ENCODE data around the gene BTBD6.
"Not testable (repeated sequence)": the region's sequence is repeated elsewhere in the genome, so short reads cannot be mapped to it uniquely, and the experiment has no call there.

BTBD6 gene

GRCh38 chr14:105274637-105275036, 26.3 kb downstream of the BTBD6 start:
- DNase-seq = no peak

DNA sequence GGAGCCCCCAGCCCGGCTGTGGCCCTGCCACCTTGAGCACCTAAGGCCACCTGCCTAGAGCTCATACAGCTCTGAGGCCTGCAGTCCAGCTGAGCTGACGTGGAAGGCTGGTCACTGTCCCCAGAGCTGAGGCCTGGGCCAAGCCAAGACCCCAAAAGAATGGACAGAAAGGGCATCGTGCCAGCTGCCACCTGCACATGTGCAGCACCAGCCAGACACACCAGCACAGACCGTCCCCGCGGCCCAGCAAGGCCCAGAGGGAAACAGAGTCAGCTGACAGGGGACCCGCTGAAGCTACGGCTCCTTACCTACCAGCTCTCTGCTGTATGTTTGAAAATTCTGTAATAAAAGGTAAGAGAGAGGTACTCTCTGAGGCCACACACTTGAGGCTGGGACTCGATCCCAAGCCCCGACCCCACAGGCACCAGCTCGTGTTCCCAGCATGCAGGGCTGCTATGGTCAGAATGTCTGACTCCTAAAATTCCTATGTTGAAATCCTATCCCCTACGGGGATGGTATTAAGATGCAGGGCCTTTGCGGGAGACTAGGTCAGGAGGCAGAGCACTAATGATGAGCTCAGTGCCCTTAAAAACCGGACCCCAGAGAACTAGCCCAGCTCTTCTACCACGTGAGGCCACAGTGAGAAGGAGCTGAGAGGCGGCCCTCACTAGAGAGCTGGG, 27.1 kb downstream of the BTBD6 start:
- no peak for DNase-seq

- DNase-seq = not testable (repeated sequence)
Observed at GRCh38 chr14:105277448-105277847, 29.1 kb downstream of the BTBD6 start.

DNA sequence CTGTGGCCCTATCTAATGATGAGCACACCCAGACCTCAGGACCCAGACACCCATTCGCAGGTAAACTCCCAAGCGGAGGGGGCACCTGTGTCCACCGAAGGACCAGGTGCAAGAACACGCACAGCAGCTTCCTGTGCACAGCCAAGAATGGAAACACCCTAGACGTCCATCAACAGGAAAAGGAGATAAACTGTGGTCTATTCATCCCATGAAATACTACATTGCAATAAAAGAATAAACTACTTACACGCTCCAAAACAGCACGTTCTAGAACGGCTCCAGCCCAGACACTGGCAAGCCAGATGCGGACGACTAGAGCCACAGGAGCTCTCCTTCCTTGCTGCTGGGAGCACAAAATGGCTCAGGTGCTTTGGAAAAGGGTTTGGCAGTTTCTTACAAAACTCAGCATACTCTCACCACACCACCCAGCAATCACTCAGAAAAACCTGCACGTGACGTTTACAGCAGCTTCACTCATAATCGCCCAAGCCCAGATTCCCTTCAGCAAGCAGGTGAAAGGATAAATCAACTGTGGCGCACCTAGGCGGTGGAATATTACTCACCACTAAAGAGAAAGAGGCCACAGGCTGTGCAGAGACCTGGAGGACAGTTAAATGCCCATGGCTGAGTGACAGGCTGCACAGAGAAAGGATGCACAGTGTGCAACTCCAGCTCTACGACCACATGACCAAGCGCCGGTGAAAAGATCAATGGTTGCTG, 31.5 kb downstream of the BTBD6 start:
- no peak for DNase-seq

- DNase-seq = no peak
Observed at GRCh38 chr14:105280525-105280924, 32.2 kb downstream of the BTBD6 start.

DNA sequence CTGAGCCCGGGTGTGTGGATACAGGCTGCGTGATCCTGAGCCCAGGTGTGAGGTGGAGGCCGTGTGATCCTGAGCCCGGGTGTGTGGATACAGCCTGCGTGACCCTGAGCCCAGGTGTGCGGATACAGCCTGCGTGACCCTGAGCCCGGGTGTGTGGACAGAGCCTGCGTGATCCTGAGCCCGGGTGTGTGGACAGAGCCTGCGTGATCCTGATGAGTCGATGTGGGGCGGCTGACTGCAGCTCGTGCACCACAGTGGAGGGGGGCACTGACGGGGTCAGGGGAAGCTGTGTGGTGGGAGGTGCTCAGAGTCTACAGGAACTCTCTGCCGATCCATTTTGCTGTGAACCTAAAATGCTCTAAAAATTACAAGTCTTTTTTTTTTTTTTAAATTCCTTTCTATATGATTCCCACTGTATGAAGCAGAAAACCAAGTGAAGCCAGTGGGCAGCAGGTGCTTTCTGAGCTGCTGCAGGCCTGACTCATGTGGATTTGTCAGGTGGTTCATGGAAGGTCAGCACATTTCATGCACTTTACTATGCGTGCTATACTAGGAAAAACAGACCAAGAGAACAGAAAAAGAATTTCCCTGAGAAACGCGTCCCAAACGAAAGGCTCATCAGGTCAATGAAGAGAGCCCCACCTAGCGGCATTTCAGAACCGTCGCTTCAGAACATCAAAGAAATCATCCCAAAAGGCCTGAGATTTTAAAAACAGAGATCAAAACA, 33.2 kb downstream of the BTBD6 start:
- peak in 1 of 2 donors; percentile 45 for DNase-seq

GRCh38 chr14:105282098-105282725, 33.9 kb downstream of the BTBD6 start:
- no peak for DNase-seq

DNA sequence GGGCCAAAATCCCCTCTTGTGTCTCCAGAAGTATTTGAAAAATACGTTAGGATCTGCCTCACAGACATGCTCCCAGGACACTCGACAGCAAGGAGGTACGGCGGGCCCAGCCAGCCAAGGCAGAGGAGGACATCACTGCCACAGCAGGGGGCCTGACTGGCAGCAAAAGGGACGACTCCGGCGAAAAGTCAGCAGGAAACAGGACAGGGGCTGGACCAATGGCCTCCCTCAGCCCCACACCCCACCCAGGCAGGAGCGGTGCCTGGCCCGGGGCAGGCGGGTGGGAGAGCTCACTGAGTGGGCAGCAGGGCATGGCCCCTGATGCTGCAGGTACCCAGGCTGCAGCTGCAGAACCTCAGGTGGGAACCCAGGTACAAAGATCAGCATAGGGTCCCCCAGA, 34.7 kb downstream of the BTBD6 start:
- no peak for DNase-seq

GRCh38 chr14:105283899-105284298, 35.6 kb downstream of the BTBD6 start:
- no peak for DNase-seq

GRCh38 chr14:105285174-105285573, 36.8 kb downstream of the BTBD6 start:
- no peak for DNase-seq

- DNase-seq = no peak
Observed at GRCh38 chr14:105286759-105287144, 38.4 kb downstream of the BTBD6 start.

- no peak for DNase-seq
Observed at GRCh38 chr14:105287249-105288102, 39.1 kb downstream of the BTBD6 start.

- DNase-seq = not testable (repeated sequence)
Observed at GRCh38 chr14:105288936-105289335, 40.6 kb downstream of the BTBD6 start.

GRCh38 chr14:105290621-105291346, 42.5 kb downstream of the BTBD6 start:
- peak; percentile 6 to 33 for DNase-seq

- DNase-seq = peak; percentile 15 to 32
Observed at GRCh38 chr14:105292826-105293711, 44.7 kb downstream of the BTBD6 start.

DNA sequence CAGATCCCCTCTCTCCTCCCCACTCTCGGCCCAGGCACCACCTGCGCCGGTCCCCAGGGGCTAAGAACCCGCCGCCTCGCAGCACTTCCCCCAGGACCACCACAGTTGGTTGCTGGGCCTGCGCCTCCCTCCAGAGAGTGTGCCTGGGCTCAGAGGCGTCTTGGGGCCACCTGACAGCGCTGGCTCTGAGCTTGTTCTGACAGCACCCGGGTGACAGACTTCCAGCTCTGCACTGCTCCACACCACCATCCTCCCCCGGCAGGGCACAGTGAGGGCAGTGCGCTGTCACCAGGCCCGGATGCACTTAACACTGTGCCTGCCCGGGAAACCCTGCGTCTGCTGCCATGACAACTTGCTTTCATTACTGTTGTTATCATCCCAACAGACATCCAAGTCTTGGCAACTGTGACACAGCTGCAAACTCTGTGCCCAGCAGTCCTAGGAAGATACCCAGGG, 45.8 kb downstream of the BTBD6 start:
- DNase-seq = peak; percentile 76 to 77

GRCh38 chr14:105297311-105297710, 49.0 kb downstream of the BTBD6 start:
- DNase-seq = not testable (repeated sequence)

GRCh38 chr14:105299654-105300541, 51.6 kb downstream of the BTBD6 start:
- DNase-seq = no peak
